ENCODE measurements around the gene FGF14. TPM values are rescaled to one million over a fixed set of nuclear protein-coding genes. Genes with fewer than 3 reads are reported as not detected.

Gene FGF14
- total RNA-seq, 1 donor from 2014 or later, result 4.6 TPM

GRCh38 chr13:102380012-102380411 is 21.8 kb downstream of the FGF14 start:
- H3K9me3 Mint-ChIP-seq (ENCODE audit: low read depth), result no peaks in the 10 kb centered on the region
- H3K27ac Mint-ChIP-seq, result no peak overlapping the region
- no peaks in the 10 kb centered on the region for H3K27me3 Mint-ChIP-seq
- no peak for DNase-seq (ENCODE audit: low spot score, unreplicated experiment)
- H3K4me3 Mint-ChIP-seq (ENCODE audit: low read depth), result no peak overlapping the region
- TF ChIP-seq CTCF (IDR thresholded peaks at IDR 0.05; ENCODE audit: unreplicated experiment), result no peak
- H3K36me3 Mint-ChIP-seq (ENCODE audit: insufficient read depth), result no peaks in the 10 kb centered on the region
- H3K4me1 Mint-ChIP-seq (ENCODE audit: low read depth), result no peaks in the 10 kb centered on the region

GRCh38 chr13:102376318-102376717 is 25.5 kb downstream of the FGF14 start:
- no peak for TF ChIP-seq CTCF (IDR thresholded peaks at IDR 0.05; ENCODE audit: unreplicated experiment)
- no peak overlapping the region for H3K27ac Mint-ChIP-seq
- no peaks in the 10 kb centered on the region for H3K4me1 Mint-ChIP-seq (ENCODE audit: low read depth)

GRCh38 chr13:102374726-102375125 is 27.1 kb downstream of the FGF14 start:
- H3K9me3 Mint-ChIP-seq (ENCODE audit: low read depth), result no peaks in the 10 kb centered on the region
- TF ChIP-seq CTCF (IDR thresholded peaks at IDR 0.05; ENCODE audit: unreplicated experiment), result no peak
- H3K4me3 Mint-ChIP-seq (ENCODE audit: low read depth), result no peak overlapping the region
- no peak for DNase-seq (ENCODE audit: low spot score, unreplicated experiment)
- no peaks in the 10 kb centered on the region for H3K36me3 Mint-ChIP-seq (ENCODE audit: insufficient read depth)
- no peaks in the 10 kb centered on the region for H3K4me1 Mint-ChIP-seq (ENCODE audit: low read depth)
- H3K27ac Mint-ChIP-seq, result no peak overlapping the region
- H3K27me3 Mint-ChIP-seq, result no peaks in the 10 kb centered on the region

More at GRCh38 chr13:102376318-102376717, 25.5 kb downstream of the FGF14 start:
- no peak for DNase-seq (ENCODE audit: low spot score, unreplicated experiment)
- no peaks in the 10 kb centered on the region for H3K36me3 Mint-ChIP-seq (ENCODE audit: insufficient read depth)
- H3K4me3 Mint-ChIP-seq (ENCODE audit: low read depth), result no peak overlapping the region
- no peaks in the 10 kb centered on the region for H3K27me3 Mint-ChIP-seq
- no peaks in the 10 kb centered on the region for H3K9me3 Mint-ChIP-seq (ENCODE audit: low read depth)

GRCh38 chr13:102374233-102374632 is 27.6 kb downstream of the FGF14 start:
- Mint-ChIP-seq H3K4me1 (ENCODE audit: low read depth) (no peaks in the 10 kb centered on the region), H3K36me3 (ENCODE audit: insufficient read depth) (no peaks in the 10 kb centered on the region), H3K4me3 (ENCODE audit: low read depth) (no peak overlapping the region), H3K9me3 (ENCODE audit: low read depth) (no peaks in the 10 kb centered on the region), H3K27ac (no peak overlapping the region), H3K27me3 (no peaks in the 10 kb centered on the region)
- no peak for DNase-seq (ENCODE audit: low spot score, unreplicated experiment)
- no peak for TF ChIP-seq CTCF (IDR thresholded peaks at IDR 0.05; ENCODE audit: unreplicated experiment)

GRCh38 chr13:102373221-102373620 is 28.6 kb downstream of the FGF14 start:
- no peak for DNase-seq (ENCODE audit: low spot score, unreplicated experiment)
- no peak for TF ChIP-seq CTCF (IDR thresholded peaks at IDR 0.05; ENCODE audit: unreplicated experiment)
- no peaks in the 10 kb centered on the region for H3K4me1 Mint-ChIP-seq (ENCODE audit: low read depth)
- no peaks in the 10 kb centered on the region for H3K27me3 Mint-ChIP-seq
- no peaks in the 10 kb centered on the region for H3K36me3 Mint-ChIP-seq (ENCODE audit: insufficient read depth)
- no peaks in the 10 kb centered on the region for H3K9me3 Mint-ChIP-seq (ENCODE audit: low read depth)
- no peak overlapping the region for H3K4me3 Mint-ChIP-seq (ENCODE audit: low read depth)
- H3K27ac Mint-ChIP-seq, result no peak overlapping the region

Measured in progenitor cell of endocrine pancreas (in vitro differentiated cells).